GM12872 (cell line): ENCODE measurements around the gene DUSP21.

Experiments used
- TF ChIP-seq, protein P1 (sequence below): IDR thresholded peaks from 3 replicates; pipeline ENCODE4 v1.5.1; 2011; ENCODE audit warnings: low read depth, mild to moderate bottlenecking, low read length, moderate library complexity; ENCODE audit not compliant: insufficient read depth

DUSP21 gene

DNA sequence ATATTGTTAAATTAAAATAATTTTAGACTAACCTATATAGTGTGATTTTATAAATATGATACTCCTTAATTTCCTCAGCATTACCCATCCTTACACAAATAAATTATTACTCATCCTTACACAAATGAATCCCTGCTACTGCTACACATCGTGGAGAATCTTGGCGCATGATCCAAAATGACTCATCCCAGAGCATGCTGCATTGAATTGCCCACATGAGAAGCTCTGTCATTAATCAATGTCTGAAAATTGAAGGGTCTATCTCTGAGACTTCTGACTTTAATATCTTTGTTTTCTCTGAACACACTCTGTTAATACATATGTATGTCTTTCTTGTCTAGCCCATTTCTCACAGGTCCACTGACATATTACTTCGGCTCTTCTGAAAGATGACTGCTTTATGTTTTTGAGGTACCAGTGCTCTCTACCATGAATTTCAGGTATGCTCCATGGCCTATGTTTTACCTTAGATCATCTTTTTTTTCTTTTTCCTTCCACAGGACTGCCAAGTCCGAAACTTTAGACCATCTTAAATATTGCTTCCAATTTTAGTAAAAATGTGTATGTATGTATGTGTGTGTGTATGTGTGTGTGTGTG, 15.7 kb upstream of the DUSP21 start:
- TF ChIP-seq, protein P1, sequence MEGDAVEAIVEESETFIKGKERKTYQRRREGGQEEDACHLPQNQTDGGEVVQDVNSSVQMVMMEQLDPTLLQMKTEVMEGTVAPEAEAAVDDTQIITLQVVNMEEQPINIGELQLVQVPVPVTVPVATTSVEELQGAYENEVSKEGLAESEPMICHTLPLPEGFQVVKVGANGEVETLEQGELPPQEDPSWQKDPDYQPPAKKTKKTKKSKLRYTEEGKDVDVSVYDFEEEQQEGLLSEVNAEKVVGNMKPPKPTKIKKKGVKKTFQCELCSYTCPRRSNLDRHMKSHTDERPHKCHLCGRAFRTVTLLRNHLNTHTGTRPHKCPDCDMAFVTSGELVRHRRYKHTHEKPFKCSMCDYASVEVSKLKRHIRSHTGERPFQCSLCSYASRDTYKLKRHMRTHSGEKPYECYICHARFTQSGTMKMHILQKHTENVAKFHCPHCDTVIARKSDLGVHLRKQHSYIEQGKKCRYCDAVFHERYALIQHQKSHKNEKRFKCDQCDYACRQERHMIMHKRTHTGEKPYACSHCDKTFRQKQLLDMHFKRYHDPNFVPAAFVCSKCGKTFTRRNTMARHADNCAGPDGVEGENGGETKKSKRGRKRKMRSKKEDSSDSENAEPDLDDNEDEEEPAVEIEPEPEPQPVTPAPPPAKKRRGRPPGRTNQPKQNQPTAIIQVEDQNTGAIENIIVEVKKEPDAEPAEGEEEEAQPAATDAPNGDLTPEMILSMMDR: no peak

DNA sequence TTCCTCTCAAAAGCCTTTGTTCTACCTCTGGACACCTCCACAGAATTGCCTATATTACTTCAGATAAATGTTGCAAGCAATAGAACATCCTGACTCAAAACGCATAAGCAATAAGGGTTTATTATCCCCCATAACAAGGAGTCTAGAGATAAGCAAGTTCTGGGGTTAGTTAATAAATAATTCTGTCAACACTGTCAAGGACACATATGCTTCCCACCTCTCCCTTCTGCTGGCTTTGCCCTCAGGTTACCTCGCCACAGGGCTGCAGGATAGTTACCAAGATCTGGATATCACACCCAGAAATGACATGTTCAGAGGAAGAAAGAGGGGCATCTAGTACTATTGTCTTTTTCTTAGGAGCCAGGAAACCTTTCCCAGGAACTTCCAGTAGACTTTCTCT, 14.0 kb upstream of the DUSP21 start:
- TF ChIP-seq, protein P1: no peak

DNA sequence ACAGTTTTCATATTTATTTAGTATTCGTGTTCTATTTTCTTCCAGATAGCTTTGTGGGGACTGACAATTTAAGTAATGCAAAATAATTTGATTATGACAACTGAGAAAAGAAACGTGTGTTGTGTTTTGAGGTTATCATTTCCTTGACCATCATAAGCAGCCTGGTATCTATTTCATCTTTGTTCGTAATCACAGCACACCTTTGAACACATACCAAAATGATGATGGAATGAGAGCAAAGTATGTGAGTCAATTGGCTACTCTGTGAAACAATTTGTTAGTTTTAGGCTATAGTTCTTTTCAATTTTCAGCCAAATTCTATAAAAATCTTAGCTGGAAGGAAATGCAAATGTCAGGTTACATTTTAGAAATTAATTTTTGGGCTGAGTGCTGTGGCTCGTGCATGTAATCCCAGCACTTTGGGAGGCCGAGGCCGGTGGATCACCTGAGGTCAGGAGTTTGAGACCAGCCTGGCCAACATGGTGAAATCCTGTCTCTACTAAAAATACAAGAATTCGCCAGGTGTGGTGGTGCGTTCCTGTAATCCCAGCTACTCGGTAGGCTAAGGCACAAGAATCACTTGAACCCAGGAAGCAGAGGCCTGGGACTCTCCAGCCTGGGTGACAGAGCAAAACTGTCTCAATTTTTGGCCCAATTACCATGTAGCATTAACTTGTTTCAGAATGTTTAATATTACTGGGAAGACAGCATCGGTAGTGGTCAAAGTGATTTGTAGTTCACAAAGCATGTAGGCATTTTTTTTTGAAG, 1.1 kb upstream of the DUSP21 start:
- TF ChIP-seq, protein P1: no peak

DNA sequence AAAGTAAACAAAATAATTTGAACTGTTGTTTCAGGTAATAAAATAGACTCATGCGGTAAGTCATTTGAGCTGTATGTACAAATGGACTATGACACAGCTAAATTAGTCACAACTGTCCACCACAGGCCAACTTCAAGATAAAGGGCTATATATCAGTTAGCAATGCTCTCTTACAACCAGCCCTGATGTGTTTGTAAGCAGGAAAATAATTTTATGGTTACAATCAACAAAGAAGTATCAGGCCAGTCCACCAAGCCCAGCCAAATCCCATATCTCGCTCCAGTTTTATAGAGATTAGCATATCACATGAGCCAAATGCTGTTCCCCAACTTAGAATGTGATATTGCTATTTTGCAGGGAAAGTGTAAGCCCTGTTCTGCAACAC, 511 bp upstream of the DUSP21 start:
- TF ChIP-seq, protein P1: no peak

DNA sequence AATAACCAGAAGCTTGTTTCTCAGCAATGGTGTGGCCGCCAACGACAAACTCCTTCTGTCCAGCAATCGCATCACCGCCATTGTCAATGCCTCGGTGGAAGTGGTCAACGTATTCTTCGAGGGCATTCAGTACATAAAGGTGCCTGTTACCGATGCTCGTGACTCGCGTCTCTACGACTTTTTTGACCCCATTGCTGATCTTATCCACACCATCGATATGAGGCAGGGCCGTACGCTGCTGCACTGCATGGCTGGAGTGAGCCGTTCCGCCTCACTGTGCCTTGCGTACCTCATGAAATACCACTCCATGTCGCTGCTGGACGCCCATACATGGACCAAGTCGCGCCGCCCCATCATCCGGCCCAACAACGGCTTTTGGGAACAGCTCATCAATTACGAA, 383 bp downstream of the DUSP21 start:
- TF ChIP-seq, protein P1: no peak

DNA sequence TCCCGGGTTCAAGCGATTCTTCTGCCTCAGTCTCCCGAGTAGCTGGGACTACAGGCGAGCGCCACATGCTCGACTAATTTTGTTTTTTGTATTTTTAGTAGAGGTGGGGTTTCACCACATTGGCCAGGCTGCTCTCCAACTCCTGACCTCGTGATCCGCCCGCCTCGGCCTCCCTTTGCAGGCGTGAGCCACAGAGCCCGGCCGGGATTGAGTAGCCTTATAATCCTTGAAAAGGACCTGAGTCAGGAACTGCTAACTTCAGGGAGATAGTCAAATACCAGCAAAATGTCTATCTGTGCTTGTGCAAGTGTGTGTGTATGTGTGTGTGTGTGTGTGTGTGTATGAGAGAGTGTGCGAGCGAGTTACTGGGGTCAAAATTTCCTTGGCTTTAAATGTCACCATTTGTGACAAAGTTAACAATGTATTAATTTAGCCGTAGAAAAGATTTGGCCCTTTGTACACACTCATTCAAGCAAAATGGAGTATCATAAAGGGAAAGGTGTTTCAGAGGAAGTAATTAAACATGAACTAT, 27.4 kb downstream of the DUSP21 start:
- TF ChIP-seq, protein P1: no peak

DNA sequence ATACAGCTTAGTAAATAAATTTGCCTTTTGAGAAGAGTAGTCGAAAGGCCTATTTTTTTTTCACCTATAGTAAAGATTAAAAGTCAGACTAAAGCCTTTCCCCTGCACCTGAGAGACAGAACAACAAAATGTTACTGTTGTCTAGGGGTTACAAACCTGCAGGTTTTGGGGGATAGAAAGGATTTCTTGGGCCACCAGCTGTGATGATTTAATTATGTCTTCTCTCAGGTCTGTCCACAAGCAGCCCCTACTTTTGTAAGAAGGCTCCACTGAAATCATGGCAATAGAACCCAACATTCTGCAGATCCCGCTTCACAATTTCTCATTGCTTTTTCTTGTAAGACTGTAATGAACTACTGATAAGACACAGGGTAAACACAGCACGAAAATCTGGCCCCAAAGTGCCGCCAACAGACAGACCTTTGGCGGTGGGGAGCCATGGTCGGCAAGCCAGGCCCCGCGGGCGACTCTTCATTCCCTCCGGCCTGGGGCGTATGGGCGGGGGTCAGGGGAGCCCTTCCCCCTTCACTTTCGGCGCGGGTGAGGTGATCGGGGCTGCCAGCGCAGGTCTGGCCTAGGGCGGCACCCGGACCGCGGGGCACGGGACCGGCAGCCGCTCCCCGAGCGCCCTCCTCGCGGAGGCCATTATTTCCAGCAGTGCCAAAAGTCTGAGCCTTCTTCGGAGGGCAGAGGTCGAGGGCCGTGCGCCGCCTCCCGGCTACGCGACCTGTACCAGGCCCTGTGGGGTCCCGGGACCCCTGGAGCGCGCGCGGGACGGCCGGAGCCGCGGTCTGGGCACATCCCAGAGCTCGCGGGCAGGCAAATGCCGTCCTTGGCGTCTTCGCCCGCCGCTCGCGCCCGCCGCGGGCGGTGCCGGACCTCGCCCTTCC, 28.4 kb downstream of the DUSP21 start:
- TF ChIP-seq, protein P1: no peak
